GM23248 (cell line): ENCODE measurements around the gene THAP8. TPM values are rescaled to one million over a fixed set of nuclear protein-coding genes. Genes with fewer than 3 reads are reported as not detected.
"Not testable (repeated sequence)": the region's sequence is repeated elsewhere in the genome, so short reads cannot be mapped to it uniquely, and the experiment has no call there.

Source experiments
- DNase-seq: peaks from one replicate; pipeline ENCODE4 v3.0.0-alpha.2; 2015
- H2AFZ ChIP-seq: fragments of 200-600 bp; sonication (generic); 2 replicates; pipeline ENCODE4 v1.6.1; 2016; ENCODE audit warnings: antibody characterized with exemption
- H3F3A ChIP-seq: fragments of 200-600 bp; sonication (generic); 2 replicates; pipeline ENCODE4 v1.6.1; 2016; ENCODE audit warnings: mild to moderate bottlenecking, antibody characterized with exemption, mixed run types; ENCODE audit not compliant: insufficient read depth
- H3K27ac ChIP-seq: fragments of 200-600 bp; sonication (generic); 2 replicates; pipeline ENCODE4 v1.5.1; 2016; ENCODE audit warnings: mild to moderate bottlenecking
- H3K27me3 ChIP-seq: fragments of 200-600 bp; sonication (generic); replicated peaks from 2 replicates; pipeline ENCODE4 v1.6.1; 2016; ENCODE audit warnings: mild to moderate bottlenecking; ENCODE audit not compliant: insufficient read depth
- H3K36me3 ChIP-seq: fragments of 200-600 bp; sonication (generic); 2 replicates; pipeline ENCODE4 v1.6.1; 2016; ENCODE audit warnings: low read depth, mild to moderate bottlenecking
- H3K4me1 ChIP-seq: fragments of 200-600 bp; sonication (generic); 2 replicates; pipeline ENCODE4 v1.6.1; 2016; ENCODE audit warnings: mild to moderate bottlenecking; ENCODE audit not compliant: insufficient read depth
- H3K4me2 ChIP-seq: fragments of 200-600 bp; sonication (generic); one replicate; pipeline ENCODE4 v1.6.1; 2016; ENCODE audit warnings: mild to moderate bottlenecking; ENCODE audit not compliant: unreplicated experiment
- H3K4me3 ChIP-seq: fragments of 200-600 bp; sonication (generic); 2 replicates; pipeline ENCODE4 v1.5.1; 2016; ENCODE audit warnings: mild to moderate bottlenecking
- H3K79me2 ChIP-seq: fragments of 200-600 bp; sonication (generic); 2 replicates; pipeline ENCODE4 v1.6.1; 2016; ENCODE audit warnings: mild to moderate bottlenecking; ENCODE audit not compliant: insufficient read depth
- H3K9ac ChIP-seq: fragments of 200-600 bp; sonication (generic); 2 replicates; pipeline ENCODE4 v1.6.1; 2016; ENCODE audit warnings: mild to moderate bottlenecking
- H3K9me2 ChIP-seq: fragments of 200-600 bp; sonication (generic); 2 replicates; pipeline ENCODE4 v1.6.1; 2016; ENCODE audit warnings: mixed run types, mild to moderate bottlenecking, moderate library complexity; ENCODE audit not compliant: insufficient read depth
- H3K9me3 ChIP-seq: fragments of 200-600 bp; sonication (generic); one replicate; pipeline ENCODE4 v1.6.1; 2017; ENCODE audit warnings: low read depth
- H4K20me1 ChIP-seq: fragments of 200-600 bp; sonication (generic); 2 replicates; pipeline ENCODE4 v1.6.0; 2016; ENCODE audit not compliant: insufficient read depth
- EZH2 ChIP-seq: fragments of 200-600 bp; sonication (generic); IDR thresholded peaks from 2 replicates; pipeline ENCODE4 v1.6.1; 2018; ENCODE audit warnings: antibody characterized with exemption, mild to moderate bottlenecking; ENCODE audit not compliant: insufficient read depth, poor library complexity, severe bottlenecking
- EZH2phosphoT487 ChIP-seq: fragments of 200-600 bp; sonication (generic); IDR thresholded peaks from 2 replicates; pipeline ENCODE4 v1.6.1; 2018; ENCODE audit warnings: antibody characterized with exemption, moderate library complexity, mild to moderate bottlenecking, low read depth; ENCODE audit not compliant: insufficient read depth
- WGBS, 2 experiments: methylation state at CpG; one replicate each; pipeline ENCODE4 v1.1.6; 2015 to 2017; ENCODE audit warnings: low lambda C conversion rate in 2 of 2, low coverage in 1 of 2; ENCODE audit errors: missing lambda C conversion rate in 2 of 2; 5-methylcytosine and 5-hydroxymethylcytosine counted together
- in situ Hi-C: fragments of 300-500 bp; cut with MboI; formaldehyde crosslinking; loops from 2 replicates; pipeline ENCODE4 v1.15.0; 2020
- polyA plus RNA-seq: library from polyadenylated mRNA; unstranded; fragments of >200 nt; fragmentation: Nextera tagmentation; extraction: Ambion mirVana; gene quantifications from 2 replicates; pipeline ENCODE4 v1.2.1, GENCODE V29; 2016
- total RNA-seq: library from RNA; depleted of rRNA; stranded (reverse); fragments of >200 nt; shearing (Covaris generic); gene quantifications from 2 replicates; pipeline ENCODE4 v1.2.3, GENCODE V29; 2014

Gene THAP8
- total and polyA plus RNA-seq, 2 experiments from 2014 or later = 3.8 to 12.8 TPM

GRCh38 chr19:36041831-36042230, 12.3 kb downstream of the THAP8 start:
- Histone ChIP-seq H3K4me1 (peaks cover 24% of the 10 kb centered on the region), H3K9me2 (no peaks in the 10 kb centered on the region), H3K27me3 (no peaks in the 10 kb centered on the region), H3K79me2 (no peaks in the 10 kb centered on the region), H3K4me2 (peak overlapping the region; percentile 62), H3K9me3 (no peaks in the 10 kb centered on the region), H3K27ac (peak overlapping the region; percentile 68), H3K36me3 (no peaks in the 10 kb centered on the region), H4K20me1 (no peaks in the 10 kb centered on the region), H3F3A (peaks cover 8% of the 10 kb centered on the region), H3K9ac (peak overlapping the region; percentile 12; the same call in 1 of the 2 replicates), H3K4me3 (0 out of 2 replicates have a peak overlapping the region, but pooled peaks have one; percentile 24), H2AFZ (peak overlapping the region; percentile 75)
- in situ Hi-C loops = no loop called here
- peak; percentile 80 for DNase-seq
- 0 to 1% methylated on average over 3 of the region's 3 CpGs for WGBS, 2 experiments
- no peak for TF ChIP-seq EZH2phosphoT487
- no peak for TF ChIP-seq EZH2

GRCh38 chr19:36041092-36041491, 13.0 kb downstream of the THAP8 start:
- H3K79me2 ChIP-seq, H4K20me1 ChIP-seq, H3K9me3 ChIP-seq, H3K27me3 ChIP-seq, H3K4me3 ChIP-seq, H3K36me3 ChIP-seq, H3K9ac ChIP-seq, in situ Hi-C loops, H3F3A ChIP-seq, DNase-seq, H3K9me2 ChIP-seq: not testable (repeated sequence)
- peaks cover 16% of the 10 kb centered on the region for H3K4me1 ChIP-seq
- peak overlapping the region; percentile 62 for H3K4me2 ChIP-seq
- H3K27ac ChIP-seq = peak overlapping the region; percentile 68
- H2AFZ ChIP-seq = peak overlapping the region; percentile 75
- WGBS, 2 experiments = 91 to 93% methylated on average over 6 of the region's 6 CpGs

- Histone ChIP-seq H3K9ac (no peak overlapping the region), H3K4me3 (no peak overlapping the region), H3K4me1 (peaks cover 15% of the 10 kb centered on the region), H3K27me3 (no peaks in the 10 kb centered on the region), H3K4me2 (no peak overlapping the region), H3F3A (peaks cover 8% of the 10 kb centered on the region), H3K27ac (no peak overlapping the region), H2AFZ (no peak overlapping the region), H3K36me3 (no peaks in the 10 kb centered on the region), H3K9me2 (no peaks in the 10 kb centered on the region), H3K79me2 (no peaks in the 10 kb centered on the region), H4K20me1 (no peaks in the 10 kb centered on the region), H3K9me3 (no peaks in the 10 kb centered on the region)
- TF ChIP-seq EZH2phosphoT487 (no peak), EZH2 (no peak)
- in situ Hi-C loops = no loop called here
- WGBS, 2 experiments = 90% methylated on average over 6 of the region's 6 CpGs
- DNase-seq = no peak
These were observed 13.6 kb downstream of the THAP8 start for GRCh38 chr19:36040495-36040894.

- no peaks in the 10 kb centered on the region for H3K9me3 ChIP-seq
- peaks cover 8% of the 10 kb centered on the region for H3K4me1 ChIP-seq
- no peaks in the 10 kb centered on the region for H4K20me1 ChIP-seq
- WGBS, 2 experiments = 2 to 6% methylated on average over 16 to 46 of the region's 51 CpGs
- peak within 1 kb of the TSS; percentile 95 for H3K4me3 ChIP-seq
- in situ Hi-C loops = no loop called here
- H3F3A ChIP-seq = no peaks in the 10 kb centered on the region
- peak within 1 kb of the TSS; percentile 88 for H2AFZ ChIP-seq
- H3K9ac ChIP-seq = peak within 1 kb of the TSS; percentile 87
- peaks cover 7% of the 10 kb centered on the region; the same call in 1 of the 2 replicates for H3K79me2 ChIP-seq
- H3K27me3 ChIP-seq = no peaks in the 10 kb centered on the region
- H3K4me2 ChIP-seq = peak within 1 kb of the TSS; percentile 85
- no peaks in the 10 kb centered on the region for H3K36me3 ChIP-seq
- TF ChIP-seq EZH2phosphoT487 (no peak), EZH2 (no peak)
- no peaks in the 10 kb centered on the region for H3K9me2 ChIP-seq
- no peak within 1 kb of the TSS for H3K27ac ChIP-seq
- peak; percentile 84 for DNase-seq
These were observed 21.6 kb downstream of the THAP8 start, which contains the start of gene CLIP3 for GRCh38 chr19:36032251-36033104. TSS of gene CLIP3 (minus strand) at chr19:36032873. CDS start at chr19:36032357, 516 bp downstream.
